Left ventricle myocardium inferior (tissue), 1 donor: ENCODE results near the gene HOPX. TPM values are rescaled to one million over a fixed set of nuclear protein-coding genes. Genes with fewer than 3 reads are reported as not detected.

Experiments used
- DNase-seq: peaks from one replicate; pipeline ENCODE4 v3.0.0-alpha.2; 2020
- H3K27ac ChIP-seq: fragments of 200-600 bp; replicated peaks from 2 replicates; pipeline ENCODE4 v1.8.0; 2021
- H3K27me3 ChIP-seq: fragments of 200-600 bp; 2 replicates; pipeline ENCODE4 v1.8.0; 2021; ENCODE audit warnings: low read depth
- H3K36me3 ChIP-seq: fragments of 200-600 bp; 2 replicates; pipeline ENCODE4 v1.8.0; 2021
- H3K4me1 ChIP-seq: fragments of 200-600 bp; 2 replicates; pipeline ENCODE4 v1.8.0; 2021
- H3K4me3 ChIP-seq: fragments of 200-600 bp; 2 replicates; pipeline ENCODE4 v1.8.0; 2021; ENCODE audit warnings: mild to moderate bottlenecking, moderate library complexity
- H3K9me3 ChIP-seq: fragments of 200-600 bp; replicated peaks from 2 replicates; pipeline ENCODE4 v1.8.0; 2021
- intact Hi-C: fragments of 100-400 bp; cut with micrococcal nuclease; formaldehyde crosslinking; loops from one replicate; pipeline ENCODE4 v1.11.0; 2022
- total RNA-seq: library from RNA; stranded (reverse); fragmentation: NEBNext Ultra II Directional; extraction: Animal tissue kit (Norgen Biotek cat#: 25700); gene quantifications from one replicate; pipeline ENCODE4 v1.2.1, GENCODE V29; 2021
- TF ChIP-seq, protein P1 (sequence below): fragments of 200-600 bp; IDR thresholded peaks from 2 replicates; pipeline ENCODE4 v1.8.0; 2021; ENCODE audit warnings: antibody characterized with exemption, mild to moderate bottlenecking, borderline replicate concordance
- donor health status: DM: no; HTN: yes; CAD: no; lungs with severe emphysema.

Gene HOPX
- total RNA-seq, 1 donor from 2014 or later = 21.3 TPM

DNA sequence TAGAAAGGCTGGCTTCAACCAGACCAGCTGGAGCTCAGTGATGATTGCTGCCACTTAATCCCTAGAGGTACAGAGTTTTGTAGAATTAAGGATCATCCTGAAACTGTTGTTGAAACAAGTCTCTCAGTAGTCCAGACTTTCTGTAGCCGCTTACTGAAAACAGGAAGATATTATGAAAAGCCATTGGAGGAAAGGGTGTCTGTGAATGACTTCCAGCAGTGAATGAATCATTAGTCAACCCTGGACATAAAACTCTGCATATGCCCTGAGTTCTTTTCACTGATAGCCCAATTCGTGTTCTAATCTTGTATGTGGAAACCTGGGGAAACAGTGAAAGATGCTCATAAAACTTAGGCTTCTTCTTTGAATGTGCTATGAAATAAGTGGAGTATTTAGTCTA lies 14.8 kb downstream of the HOPX start:
- no peak for DNase-seq
- Histone ChIP-seq H3K4me3 (no peak overlapping the region), H3K27ac (no peak overlapping the region), H3K27me3 (no peaks in the 10 kb centered on the region), H3K9me3 (peaks cover 6% of the 10 kb centered on the region), H3K36me3 (no peaks in the 10 kb centered on the region), H3K4me1 (peaks cover 13% of the 10 kb centered on the region)
- intact Hi-C loops = no loop called here
- TF ChIP-seq, protein P1, sequence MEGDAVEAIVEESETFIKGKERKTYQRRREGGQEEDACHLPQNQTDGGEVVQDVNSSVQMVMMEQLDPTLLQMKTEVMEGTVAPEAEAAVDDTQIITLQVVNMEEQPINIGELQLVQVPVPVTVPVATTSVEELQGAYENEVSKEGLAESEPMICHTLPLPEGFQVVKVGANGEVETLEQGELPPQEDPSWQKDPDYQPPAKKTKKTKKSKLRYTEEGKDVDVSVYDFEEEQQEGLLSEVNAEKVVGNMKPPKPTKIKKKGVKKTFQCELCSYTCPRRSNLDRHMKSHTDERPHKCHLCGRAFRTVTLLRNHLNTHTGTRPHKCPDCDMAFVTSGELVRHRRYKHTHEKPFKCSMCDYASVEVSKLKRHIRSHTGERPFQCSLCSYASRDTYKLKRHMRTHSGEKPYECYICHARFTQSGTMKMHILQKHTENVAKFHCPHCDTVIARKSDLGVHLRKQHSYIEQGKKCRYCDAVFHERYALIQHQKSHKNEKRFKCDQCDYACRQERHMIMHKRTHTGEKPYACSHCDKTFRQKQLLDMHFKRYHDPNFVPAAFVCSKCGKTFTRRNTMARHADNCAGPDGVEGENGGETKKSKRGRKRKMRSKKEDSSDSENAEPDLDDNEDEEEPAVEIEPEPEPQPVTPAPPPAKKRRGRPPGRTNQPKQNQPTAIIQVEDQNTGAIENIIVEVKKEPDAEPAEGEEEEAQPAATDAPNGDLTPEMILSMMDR = no peak

DNA sequence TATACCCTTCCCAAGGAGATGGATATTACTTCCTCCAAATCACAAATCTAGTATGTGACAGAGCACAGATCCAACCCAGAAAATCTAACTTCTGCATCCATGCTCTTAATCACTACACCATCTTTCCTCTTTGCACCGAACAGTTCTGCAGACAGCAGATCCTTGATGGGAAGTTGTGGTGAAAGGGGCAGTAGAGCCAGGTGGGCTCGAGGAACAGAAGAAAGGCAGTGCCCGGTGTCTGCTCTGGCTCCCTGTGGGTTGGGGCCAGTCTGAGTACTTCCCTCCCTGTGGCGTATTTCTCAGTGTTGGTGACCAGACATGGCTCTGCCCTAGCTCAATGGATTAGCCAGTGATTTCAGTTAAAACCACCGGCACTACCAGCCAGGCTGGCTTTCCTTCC lies 15.3 kb downstream of the HOPX start:
- TF ChIP-seq, protein P1 = no peak
- H3K9me3 ChIP-seq = peaks cover 6% of the 10 kb centered on the region
- H3K27ac ChIP-seq = no peak overlapping the region
- intact Hi-C loops = no loop called here
- H3K36me3 ChIP-seq = no peaks in the 10 kb centered on the region
- DNase-seq = no peak
- H3K4me1 ChIP-seq = peaks cover 13% of the 10 kb centered on the region
- no peaks in the 10 kb centered on the region for H3K27me3 ChIP-seq
- no peak overlapping the region for H3K4me3 ChIP-seq

DNA sequence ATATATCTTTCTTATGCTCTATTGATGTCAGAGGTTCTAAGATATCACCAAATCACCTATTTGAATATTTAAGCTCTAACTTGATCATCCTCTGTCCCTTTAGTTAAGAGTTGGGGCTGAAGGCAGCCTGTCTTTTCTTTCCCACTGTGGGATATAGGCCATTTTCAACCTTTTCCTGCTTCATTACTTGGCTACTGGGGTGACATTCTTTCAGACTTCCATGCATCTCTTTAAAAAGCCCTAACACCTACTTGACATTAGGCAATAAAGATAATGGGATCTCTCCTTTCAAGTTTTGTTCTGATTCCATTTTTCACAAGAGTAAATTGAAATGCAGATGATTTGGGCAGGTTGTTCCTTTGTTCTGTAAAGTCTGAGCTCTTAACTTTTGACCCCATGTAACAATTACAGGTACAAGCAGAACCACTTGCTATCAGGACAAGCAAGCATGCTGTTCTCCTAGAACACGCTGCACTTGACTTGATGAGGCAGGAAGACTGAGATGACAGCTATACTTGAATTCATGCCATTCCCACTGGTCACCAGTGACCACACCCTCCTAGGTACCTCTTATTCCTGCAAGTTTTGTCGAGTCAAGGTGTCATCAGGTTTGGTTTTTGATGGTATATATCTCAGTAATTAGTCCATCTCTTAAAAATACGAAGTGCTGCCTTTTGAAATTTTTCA lies 18.2 kb downstream of the HOPX start:
- no peak overlapping the region for H3K4me3 ChIP-seq
- H3K27me3 ChIP-seq = peaks cover 13% of the 10 kb centered on the region
- intact Hi-C loops = no loop called here
- no peaks in the 10 kb centered on the region for H3K36me3 ChIP-seq
- peaks cover 19% of the 10 kb centered on the region for H3K4me1 ChIP-seq
- H3K9me3 ChIP-seq = no peaks in the 10 kb centered on the region
- DNase-seq = no peak
- no peak overlapping the region for H3K27ac ChIP-seq
- TF ChIP-seq, protein P1 = no peak

DNA sequence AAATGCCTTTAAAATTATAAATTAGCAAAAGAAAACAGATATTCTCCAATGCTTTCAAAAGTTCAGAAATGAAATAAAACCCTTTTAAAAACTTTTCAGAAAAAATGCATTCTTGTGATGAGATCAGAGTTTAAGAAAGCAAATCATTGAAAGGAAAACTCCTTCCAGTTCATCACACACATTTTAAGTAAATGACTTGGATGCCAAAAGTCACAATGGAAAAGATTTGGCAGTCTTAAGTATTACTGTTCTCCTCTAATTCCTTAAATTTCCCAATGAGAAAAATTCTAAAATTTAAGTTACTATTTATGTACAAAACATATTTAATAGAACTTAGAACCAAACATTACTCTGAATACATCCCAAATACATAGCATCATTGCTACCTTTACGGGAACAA lies 21.1 kb downstream of the HOPX start:
- Histone ChIP-seq H3K4me1 (peaks cover 37% of the 10 kb centered on the region), H3K9me3 (no peaks in the 10 kb centered on the region), H3K27me3 (peaks cover 43% of the 10 kb centered on the region), H3K4me3 (no peak overlapping the region), H3K27ac (no peak overlapping the region), H3K36me3 (no peaks in the 10 kb centered on the region)
- TF ChIP-seq, protein P1 = no peak
- DNase-seq = no peak
- intact Hi-C loops = no loop called here

DNA sequence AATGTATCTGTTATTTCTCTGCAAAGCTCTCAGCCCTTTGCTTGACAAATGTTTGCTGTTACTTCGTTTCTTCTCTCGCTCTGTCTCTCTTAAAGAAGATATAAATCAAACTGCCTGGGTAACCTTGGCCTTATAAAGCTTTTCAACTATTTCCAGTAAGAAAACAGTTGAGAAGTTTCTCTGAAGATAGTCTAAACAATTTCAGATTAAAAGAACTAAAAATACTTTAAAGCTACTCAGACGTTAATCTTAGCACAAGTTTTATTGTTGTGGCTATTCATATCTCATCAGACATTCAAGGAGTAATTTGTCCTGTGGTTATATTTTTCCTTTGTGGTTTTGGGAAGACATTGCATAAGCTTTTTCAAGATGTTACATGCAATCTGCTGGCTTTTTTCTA lies 22.6 kb downstream of the HOPX start:
- TF ChIP-seq, protein P1 = no peak
- Histone ChIP-seq H3K27me3 (peaks cover 45% of the 10 kb centered on the region), H3K36me3 (no peaks in the 10 kb centered on the region), H3K4me1 (peaks cover 51% of the 10 kb centered on the region), H3K9me3 (no peaks in the 10 kb centered on the region), H3K27ac (no peak overlapping the region), H3K4me3 (no peak overlapping the region)
- intact Hi-C loops = no loop called here
- DNase-seq = no peak
